Brain microvascular endothelial cell (primary cell): ENCODE data around the gene IGF2R.

Source experiments
- DNase-seq: peaks from one replicate; pipeline ENCODE4 v3.0.0-alpha.2; 2020
- H3K27ac ChIP-seq: fragments of 250-450 bp; sonication (Bioruptor Pico); 2 replicates; pipeline ENCODE4 v1.5.1; 2020; ENCODE audit warnings: mild to moderate bottlenecking, moderate library complexity
- H3K27me3 ChIP-seq: fragments of 250-450 bp; sonication (Bioruptor Pico); replicated peaks from 2 replicates; pipeline ENCODE4 v1.5.1; 2020; ENCODE audit warnings: mild to moderate bottlenecking
- H3K36me3 ChIP-seq: fragments of 250-450 bp; sonication (Bioruptor Pico); replicated peaks from 2 replicates; pipeline ENCODE4 v1.5.1; 2020; ENCODE audit warnings: mild to moderate bottlenecking
- H3K4me3 ChIP-seq: 2 replicates; pipeline ENCODE4 v1.5.1; 2011; ENCODE audit warnings: low read depth, mild to moderate bottlenecking, control low read depth, low read length, moderate library complexity
- CTCF ChIP-seq: IDR thresholded peaks from 2 replicates; pipeline ENCODE4 v1.5.1; 2011; ENCODE audit warnings: low read depth, mild to moderate bottlenecking, moderate library complexity, low read length, control low read depth, inconsistent platforms; ENCODE audit errors: missing control alignments
- in situ Hi-C: cut with HindIII; loops from 2 replicates; pipeline ENCODE4 v1.10.0; 2017; ENCODE audit warnings: low sequenced_read_pairs, low pct_ligation_motif_present

The IGF2R gene

GRCh38 chr6:160128125-160128683 is 159.3 kb downstream of the IGF2R start:
- Histone ChIP-seq H3K27me3 (no peaks in the 10 kb centered on the region), H3K36me3 (no peaks in the 10 kb centered on the region), H3K27ac (no peak overlapping the region), H3K4me3 (no peak overlapping the region)
- DNase-seq: no peak
- in situ Hi-C loops: no loop called here
- TF ChIP-seq CTCF: no peak

- H3K27me3 ChIP-seq: no peaks in the 10 kb centered on the region
- no peak for DNase-seq
These were observed 160.1 kb downstream of the IGF2R start for GRCh38 chr6:160128879-160129516.

GRCh38 chr6:160129881-160130615 is 161.2 kb downstream of the IGF2R start:
- H3K27me3 ChIP-seq: no peaks in the 10 kb centered on the region

More at GRCh38 chr6:160128879-160129516, 160.1 kb downstream of the IGF2R start:
- Histone ChIP-seq H3K36me3 (no peaks in the 10 kb centered on the region), H3K4me3 (no peak overlapping the region), H3K27ac (no peak overlapping the region)
- in situ Hi-C loops: no loop called here
- no peak for TF ChIP-seq CTCF

GRCh38 chr6:160130729-160131484 is 162.0 kb downstream of the IGF2R start:
- H3K36me3 ChIP-seq: no peaks in the 10 kb centered on the region
- in situ Hi-C loops: no loop called here
- H3K27ac ChIP-seq: no peak overlapping the region
- DNase-seq: no peak
- H3K4me3 ChIP-seq: no peak overlapping the region
- no peak for TF ChIP-seq CTCF
- H3K27me3 ChIP-seq: no peaks in the 10 kb centered on the region

More at GRCh38 chr6:160129881-160130615, 161.2 kb downstream of the IGF2R start:
- TF ChIP-seq CTCF: no peak
- H3K36me3 ChIP-seq: no peaks in the 10 kb centered on the region
- H3K4me3 ChIP-seq: no peak overlapping the region
- H3K27ac ChIP-seq: no peak overlapping the region
- DNase-seq: no peak
- in situ Hi-C loops: no loop called here

GRCh38 chr6:160131636-160132296 is 162.9 kb downstream of the IGF2R start:
- no peaks in the 10 kb centered on the region for H3K36me3 ChIP-seq
- H3K27me3 ChIP-seq: no peaks in the 10 kb centered on the region
- no peak for TF ChIP-seq CTCF
- in situ Hi-C loops: no loop called here
- no peak for DNase-seq
- no peak overlapping the region for H3K27ac ChIP-seq
- H3K4me3 ChIP-seq: no peak overlapping the region
